ENCODE data around the gene FAIM2. TPM values are rescaled to one million over a fixed set of nuclear protein-coding genes. Genes with fewer than 3 reads are reported as not detected.

FAIM2 gene
- total and polyA plus RNA-seq, 9 of the 15 experiments (the other 6 are each of a cell fraction or from before 2014, with no cell fraction given), result 0.01 to 0.10 TPM; not detected in 7

GRCh38 chr12:49921299-49921698 lies 17.6 kb upstream of the FAIM2 start:
- no peaks in the 10 kb centered on the region for H3K36me3 ChIP-seq (ENCODE audit: control insufficient read depth, insufficient read depth, low read length)
- H2AFZ ChIP-seq (ENCODE audit: low read depth, low read length), result no peak overlapping the region
- H3K27me3 ChIP-seq (ENCODE audit: control insufficient read depth in 2 of 2, insufficient read depth in 2 of 2, low read length in 2 of 2), result peaks cover 5 to 44% of the 10 kb centered on the region in 2 experiments
- H3K4me3 ChIP-seq, result no peak overlapping the region
- no peak overlapping the region for H3K4me2 ChIP-seq (ENCODE audit: insufficient read depth, low read length)
- ChIA-PET CTCF (ENCODE audit: low intra/inter-chr PET ratio) (interaction anchor here (0.6 kb wide), 1 partner anchor 12 kb away, joined by 5 read pairs; no protein-coding TSS in a partner anchor), POLR2A (interaction anchor here (1.4 kb wide), 1 partner anchor 8 kb away, joined by 3 read pairs; no protein-coding TSS in a partner anchor)
- intact Hi-C loops (cut with micrococcal nuclease) (no loop called here), in situ Hi-C loops (cut with MboI) (no loop called here)
- ATAC-seq (no peak), FAIRE-seq (no peak), DNase-seq (ENCODE audit: extremely low read depth in 1 of 4, low spot score in 3 of 4) (no peak)
- no peaks in the 10 kb centered on the region for H3K9me1 ChIP-seq (ENCODE audit: control insufficient read depth, insufficient read depth, low read length)
- no peak overlapping the region for H3K9ac ChIP-seq (ENCODE audit: insufficient read depth in 1 of 2, low read depth in 2 of 2, low read length in 2 of 2)
- H3K27ac ChIP-seq (ENCODE audit: extremely low read depth, low read depth, low read length), result no peak overlapping the region
- H3K9me3 ChIP-seq (replicated peaks; ENCODE audit: control insufficient read depth, insufficient read depth, low read depth, low read length), result no peaks in the 10 kb centered on the region
- no peaks in the 10 kb centered on the region for H4K20me1 ChIP-seq (replicated peaks; ENCODE audit: control insufficient read depth, insufficient read depth, low read length)
- no peak for TF ChIP-seq ZNF740 (CRISPR knock-in tag; IDR thresholded peaks at IDR 0.05)
- TF ChIP-seq ZNF740 (tag; IDR thresholded peaks at IDR 0.05), result 0 out of 4 replicates have a peak, but pooled peaks of 1 of the 2 experiments have one; percentile 21
- TF ChIP-seq ZNF512 (tag; IDR thresholded peaks at IDR 0.05), result peak; percentile 96
- TF ChIP-seq PML (IDR thresholded peaks at IDR 0.05; ENCODE audit: low read length), result no peak
- TF ChIP-seq NONO (IDR thresholded peaks at IDR 0.05; ENCODE audit: low read depth in 2 of 2, low read length in 1 of 2), result no peak
- WGBS (ENCODE audit: insufficient coverage, low coverage, missing lambda C conversion rate), result 22% methylated on average over 2 of the region's 3 CpGs
- H3K79me2 ChIP-seq (ENCODE audit: control insufficient read depth, insufficient read depth, low read length), result no peaks in the 10 kb centered on the region
- H3K4me1 ChIP-seq (replicated peaks in 1 of 2; ENCODE audit: control insufficient read depth in 2 of 2, insufficient read depth in 2 of 2, low read length in 2 of 2), result no peaks in the 10 kb centered on the region
- BruUV-seq (replicated peaks), result no TSS peak
